Coronary artery (tissue), 2 donors: ENCODE results near the gene COG2.

Source experiments
- DNase-seq: peaks from one replicate; pipeline ENCODE4 v3.0.0-alpha.2; 2017; ENCODE audit warnings: low spot score
- H3K27ac ChIP-seq, 2 donors: fragments of 200-600 bp; sonication (generic); one replicate each; pipeline ENCODE4 v1.5.1; 2016 to 2019
- H3K4me3 ChIP-seq: fragments of 200-600 bp; sonication (generic); 2 replicates; pipeline ENCODE4 v1.5.1; 2016; ENCODE audit warnings: mild to moderate bottlenecking, moderate library complexity
- CTCF ChIP-seq: fragments of 200-600 bp; sonication (generic); IDR thresholded peaks from one replicate; pipeline ENCODE4 v1.5.1; 2019; ENCODE audit warnings: antibody characterized with exemption

COG2 gene

GRCh38 chr1:230699716-230700115, 57.4 kb downstream of the COG2 start:
- TF ChIP-seq CTCF = no peak
- H3K4me3 ChIP-seq = no peak overlapping the region
- H3K27ac ChIP-seq = no peak overlapping the region
- DNase-seq = no peak

- DNase-seq = no peak
- no peak for TF ChIP-seq CTCF
- Histone ChIP-seq H3K27ac (no peak overlapping the region), H3K4me3 (no peak overlapping the region)
These were observed 57.9 kb downstream of the COG2 start for GRCh38 chr1:230700132-230700531.

- no peak overlapping the region for H3K27ac ChIP-seq
- DNase-seq = no peak
- no peak overlapping the region for H3K4me3 ChIP-seq
- TF ChIP-seq CTCF = no peak
These were observed 59.2 kb downstream of the COG2 start for GRCh38 chr1:230701434-230701833.

GRCh38 chr1:230701895-230702768, 59.9 kb downstream of the COG2 start:
- no peak overlapping the region for H3K27ac ChIP-seq
- TF ChIP-seq CTCF = no peak
- H3K4me3 ChIP-seq = no peak overlapping the region
- no peak for DNase-seq

GRCh38 chr1:230702934-230703678, 60.8 kb downstream of the COG2 start:
- Histone ChIP-seq H3K4me3 (no peak overlapping the region), H3K27ac (no peak overlapping the region)
- TF ChIP-seq CTCF = no peak
- DNase-seq = no peak

- no peak overlapping the region for H3K27ac ChIP-seq
- H3K4me3 ChIP-seq = no peak overlapping the region
- TF ChIP-seq CTCF = no peak
- no peak for DNase-seq
These were observed 61.6 kb downstream of the COG2 start for GRCh38 chr1:230703679-230704385.
